ENCODE results near the gene RERE.

DNA sequence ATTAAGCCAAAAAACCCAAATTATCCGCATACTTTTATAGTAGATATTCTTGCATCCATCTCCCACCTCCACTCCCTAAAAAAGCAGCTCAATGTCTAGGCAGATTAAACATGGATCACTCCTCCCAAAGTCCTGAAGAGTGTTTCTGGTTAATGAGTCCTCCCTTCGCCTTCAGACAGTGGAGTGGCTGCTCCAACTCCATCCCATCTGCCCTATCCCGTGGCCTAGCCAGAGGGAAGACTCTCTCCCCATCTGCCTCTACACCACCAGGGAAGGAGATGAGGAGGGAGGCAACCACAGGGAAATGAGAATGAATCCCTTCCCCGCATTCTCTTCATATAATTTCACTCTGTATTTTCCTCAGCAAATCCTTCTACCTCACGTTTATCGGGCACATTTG lies 395.7 kb downstream of the RERE start:
- TF ChIP-seq, protein P1, sequence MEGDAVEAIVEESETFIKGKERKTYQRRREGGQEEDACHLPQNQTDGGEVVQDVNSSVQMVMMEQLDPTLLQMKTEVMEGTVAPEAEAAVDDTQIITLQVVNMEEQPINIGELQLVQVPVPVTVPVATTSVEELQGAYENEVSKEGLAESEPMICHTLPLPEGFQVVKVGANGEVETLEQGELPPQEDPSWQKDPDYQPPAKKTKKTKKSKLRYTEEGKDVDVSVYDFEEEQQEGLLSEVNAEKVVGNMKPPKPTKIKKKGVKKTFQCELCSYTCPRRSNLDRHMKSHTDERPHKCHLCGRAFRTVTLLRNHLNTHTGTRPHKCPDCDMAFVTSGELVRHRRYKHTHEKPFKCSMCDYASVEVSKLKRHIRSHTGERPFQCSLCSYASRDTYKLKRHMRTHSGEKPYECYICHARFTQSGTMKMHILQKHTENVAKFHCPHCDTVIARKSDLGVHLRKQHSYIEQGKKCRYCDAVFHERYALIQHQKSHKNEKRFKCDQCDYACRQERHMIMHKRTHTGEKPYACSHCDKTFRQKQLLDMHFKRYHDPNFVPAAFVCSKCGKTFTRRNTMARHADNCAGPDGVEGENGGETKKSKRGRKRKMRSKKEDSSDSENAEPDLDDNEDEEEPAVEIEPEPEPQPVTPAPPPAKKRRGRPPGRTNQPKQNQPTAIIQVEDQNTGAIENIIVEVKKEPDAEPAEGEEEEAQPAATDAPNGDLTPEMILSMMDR (IDR thresholded peaks at IDR 0.05): no peak
- TF ChIP-seq POLR2AphosphoS5 (IDR thresholded peaks at IDR 0.05; ENCODE audit: insufficient read depth in 1 of 2, low read depth in 1 of 2): no peak
